22Rv1 (cell line): ENCODE data around the gene ZEB1.

Experiments used
- ZFX ChIP-seq: fragments of 450-650 bp; IDR thresholded peaks from 2 replicates; pipeline ENCODE4 v1.6.1; 2017; ENCODE audit warnings: antibody characterized with exemption, borderline replicate concordance
- TF ChIP-seq, protein P1 (sequence below): fragments of 450-650 bp; IDR thresholded peaks from 2 replicates; pipeline ENCODE4 v1.5.1; 2017; ENCODE audit warnings: mild to moderate bottlenecking

DNA sequence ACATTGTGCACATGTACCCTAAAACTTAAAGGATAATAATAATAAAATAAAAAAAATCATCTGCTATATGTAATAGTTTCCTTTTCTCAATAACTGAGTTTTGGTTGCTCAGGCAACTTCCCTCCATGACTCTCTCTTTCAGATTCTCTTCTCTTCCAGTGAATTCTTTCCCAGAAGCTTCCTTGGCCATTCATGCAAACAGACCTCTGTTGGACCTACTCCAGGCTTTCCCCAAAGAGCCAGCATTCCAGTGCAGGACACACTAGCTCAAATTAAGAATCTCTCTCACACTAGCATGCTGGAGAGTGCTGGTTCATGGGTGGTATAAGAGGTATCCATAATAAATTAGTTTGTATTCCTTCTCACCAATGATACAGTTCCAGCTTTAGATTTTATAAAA lies 31.0 kb upstream of the ZEB1 start:
- TF ChIP-seq, protein P1, sequence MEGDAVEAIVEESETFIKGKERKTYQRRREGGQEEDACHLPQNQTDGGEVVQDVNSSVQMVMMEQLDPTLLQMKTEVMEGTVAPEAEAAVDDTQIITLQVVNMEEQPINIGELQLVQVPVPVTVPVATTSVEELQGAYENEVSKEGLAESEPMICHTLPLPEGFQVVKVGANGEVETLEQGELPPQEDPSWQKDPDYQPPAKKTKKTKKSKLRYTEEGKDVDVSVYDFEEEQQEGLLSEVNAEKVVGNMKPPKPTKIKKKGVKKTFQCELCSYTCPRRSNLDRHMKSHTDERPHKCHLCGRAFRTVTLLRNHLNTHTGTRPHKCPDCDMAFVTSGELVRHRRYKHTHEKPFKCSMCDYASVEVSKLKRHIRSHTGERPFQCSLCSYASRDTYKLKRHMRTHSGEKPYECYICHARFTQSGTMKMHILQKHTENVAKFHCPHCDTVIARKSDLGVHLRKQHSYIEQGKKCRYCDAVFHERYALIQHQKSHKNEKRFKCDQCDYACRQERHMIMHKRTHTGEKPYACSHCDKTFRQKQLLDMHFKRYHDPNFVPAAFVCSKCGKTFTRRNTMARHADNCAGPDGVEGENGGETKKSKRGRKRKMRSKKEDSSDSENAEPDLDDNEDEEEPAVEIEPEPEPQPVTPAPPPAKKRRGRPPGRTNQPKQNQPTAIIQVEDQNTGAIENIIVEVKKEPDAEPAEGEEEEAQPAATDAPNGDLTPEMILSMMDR, result no peak
- no peak for TF ChIP-seq ZFX
